GM21825 (cell line): ENCODE measurements around the gene SCN2B.

Experiments used
- ATAC-seq: cut with Tn5 transposase; IDR thresholded peaks from one replicate; pipeline ENCODE4 v1.9.1; 2021; ENCODE audit warnings: mild to moderate bottlenecking, moderate library complexity; ENCODE audit not compliant: unreplicated experiment

The SCN2B gene

GRCh38 chr11:118175031-118175992 lies 1.1 kb downstream of the SCN2B start:
- no peak for ATAC-seq

GRCh38 chr11:118174006-118174567 lies 2.4 kb downstream of the SCN2B start:
- no peak for ATAC-seq

- ATAC-seq, result no peak
Measured at GRCh38 chr11:118172356-118172755, 4.1 kb downstream of the SCN2B start.

- no peak for ATAC-seq
Measured at GRCh38 chr11:118171269-118172062, 5.0 kb downstream of the SCN2B start.

GRCh38 chr11:118170882-118171268 lies 5.6 kb downstream of the SCN2B start:
- no peak for ATAC-seq

- ATAC-seq, result no peak
Measured at GRCh38 chr11:118170231-118170630, 6.2 kb downstream of the SCN2B start.

- no peak for ATAC-seq
Measured at GRCh38 chr11:118169300-118170140, 6.9 kb downstream of the SCN2B start.

- no peak for ATAC-seq
Measured at GRCh38 chr11:118168751-118169150, 7.7 kb downstream of the SCN2B start.

GRCh38 chr11:118168316-118168715 lies 8.1 kb downstream of the SCN2B start:
- no peak for ATAC-seq

GRCh38 chr11:118167906-118168305 lies 8.5 kb downstream of the SCN2B start:
- ATAC-seq, result no peak

GRCh38 chr11:118167253-118167652 lies 9.2 kb downstream of the SCN2B start:
- ATAC-seq, result no peak

GRCh38 chr11:118166641-118167040 lies 9.8 kb downstream of the SCN2B start:
- no peak for ATAC-seq

- no peak for ATAC-seq
Measured at GRCh38 chr11:118164885-118165284, 11.6 kb downstream of the SCN2B start.

- ATAC-seq, result no peak
Measured at GRCh38 chr11:118163494-118163893, 12.9 kb downstream of the SCN2B start.

GRCh38 chr11:118162846-118163245 lies 13.6 kb downstream of the SCN2B start:
- ATAC-seq, result no peak

- no peak for ATAC-seq
Measured at GRCh38 chr11:118161786-118162185, 14.7 kb downstream of the SCN2B start.

GRCh38 chr11:118157186-118157895 lies 19.1 kb downstream of the SCN2B start:
- ATAC-seq, result no peak

GRCh38 chr11:118156531-118157185 lies 19.8 kb downstream of the SCN2B start:
- no peak for ATAC-seq

- ATAC-seq, result no peak
Measured at GRCh38 chr11:118155776-118156530, 20.5 kb downstream of the SCN2B start.
